Neutrophil (primary cell): ENCODE measurements around the gene CBX3.

Experiments
- H3K27ac ChIP-seq: fragments of 200-600 bp; sonication (generic); 2 replicates; pipeline ENCODE4 v1.5.1; 2016; ENCODE audit warnings: mild to moderate bottlenecking, moderate library complexity
- H3K27me3 ChIP-seq: fragments of 200-600 bp; sonication (generic); 2 replicates; pipeline ENCODE4 v1.6.0; 2016; ENCODE audit warnings: mild to moderate bottlenecking
- H3K36me3 ChIP-seq: fragments of 200-600 bp; sonication (generic); 2 replicates; pipeline ENCODE4 v1.5.1; 2017
- H3K4me1 ChIP-seq, 2 experiments: fragments of 200-600 bp in 1 of 2; sonication (generic) in 1 of 2; 1 replicate in 1 of 2; 2 replicates in 1 of 2; pipeline versions ENCODE4 v1.5.1 to v1.6.1; 2013 to 2016; ENCODE audit warnings: low read depth in 1 of 2, low read length in 1 of 2, mild to moderate bottlenecking in 1 of 2, moderate library complexity in 1 of 2; ENCODE audit not compliant: control insufficient read depth in 1 of 2, insufficient read depth in 1 of 2
- H3K4me3 ChIP-seq, 2 experiments: fragments of 200-600 bp in 1 of 2; sonication (generic) in 1 of 2; 1 replicate in 1 of 2; 2 replicates in 1 of 2; pipeline ENCODE4 v1.5.1; 2013 to 2016; ENCODE audit warnings: low read depth in 1 of 2, low read length in 1 of 2, mild to moderate bottlenecking in 1 of 2, moderate library complexity in 1 of 2
- H3K9me3 ChIP-seq: fragments of 200-600 bp; sonication (generic); 2 replicates; pipeline ENCODE4 v1.5.1; 2016
- CTCF ChIP-seq: fragments of 200-600 bp; sonication (generic); IDR thresholded peaks from 2 replicates; pipeline ENCODE4 v1.5.1; 2016; ENCODE audit warnings: antibody characterized with exemption

The CBX3 gene

GRCh38 chr7:26202019-26202990 lies 760 bp downstream of the CBX3 start:
- H3K27me3 ChIP-seq, result no peaks in the 10 kb centered on the region
- peaks cover 13% of the 10 kb centered on the region for H3K36me3 ChIP-seq
- H3K4me3 ChIP-seq, result peak overlapping the region; percentile 96 to 99
- H3K9me3 ChIP-seq, result no peaks in the 10 kb centered on the region
- H3K4me1 ChIP-seq, result peaks cover 49 to 56% of the 10 kb centered on the region in 2 experiments
- H3K27ac ChIP-seq, result peak overlapping the region; percentile 98
- TF ChIP-seq CTCF, result no peak

GRCh38 chr7:26203016-26203415 lies 1.5 kb downstream of the CBX3 start:
- Histone ChIP-seq H3K4me3 (peak overlapping the region; percentile 96 to 99), H3K9me3 (no peaks in the 10 kb centered on the region), H3K4me1 (peaks cover 42 to 48% of the 10 kb centered on the region in 2 experiments), H3K36me3 (peaks cover 19% of the 10 kb centered on the region), H3K27me3 (no peaks in the 10 kb centered on the region), H3K27ac (peak overlapping the region; percentile 98)
- TF ChIP-seq CTCF, result no peak

- Histone ChIP-seq H3K4me1 (peaks cover 23 to 24% of the 10 kb centered on the region in 2 experiments), H3K4me3 (no peak overlapping the region), H3K36me3 (peaks cover 69% of the 10 kb centered on the region), H3K27me3 (no peaks in the 10 kb centered on the region), H3K9me3 (no peaks in the 10 kb centered on the region), H3K27ac (no peak overlapping the region)
- no peak for TF ChIP-seq CTCF
Measured at GRCh38 chr7:26208040-26208439, 6.5 kb downstream of the CBX3 start.

- H3K36me3 ChIP-seq, result peaks cover 54% of the 10 kb centered on the region
- H3K4me3 ChIP-seq, result no peak overlapping the region
- TF ChIP-seq CTCF, result no peak
- H3K27me3 ChIP-seq, result no peaks in the 10 kb centered on the region
- no peak overlapping the region for H3K27ac ChIP-seq
- no peaks in the 10 kb centered on the region for H3K9me3 ChIP-seq
- peaks cover 16 to 24% of the 10 kb centered on the region in 2 experiments for H3K4me1 ChIP-seq
Measured at GRCh38 chr7:26212921-26213718, 11.6 kb downstream of the CBX3 start.

- Histone ChIP-seq H3K9me3 (no peaks in the 10 kb centered on the region), H3K36me3 (peaks cover 45% of the 10 kb centered on the region), H3K4me3 (no peak overlapping the region), H3K27me3 (no peaks in the 10 kb centered on the region), H3K4me1 (peaks cover 16 to 24% of the 10 kb centered on the region in 2 experiments), H3K27ac (no peak overlapping the region)
- TF ChIP-seq CTCF, result no peak
Measured at GRCh38 chr7:26213807-26214515, 12.4 kb downstream of the CBX3 start.
